ENCODE measurements around the gene MUC2.

Gene MUC2

DNA sequence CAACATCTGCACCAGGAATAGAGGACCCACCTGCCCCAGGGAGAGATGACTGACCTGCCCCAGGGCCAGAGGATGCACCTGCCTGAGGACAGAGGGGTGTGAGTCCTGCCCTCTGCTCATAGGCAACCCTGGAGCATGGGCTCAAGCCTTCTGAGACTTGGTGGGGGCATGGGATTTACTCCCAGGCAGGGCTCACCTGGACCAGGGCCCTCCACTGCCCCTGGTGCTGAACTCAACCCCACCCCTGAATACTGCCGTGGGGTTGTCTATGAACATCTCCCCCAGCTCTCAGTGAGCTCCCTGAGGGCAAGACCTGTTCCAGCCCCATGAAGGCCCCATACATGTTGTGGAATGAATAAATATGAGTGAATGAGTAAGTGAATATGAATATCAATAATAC lies 49.3 kb downstream of the MUC2 start:
- DNase-seq: no peak
- no peaks in the 10 kb centered on the region for H3K4me1 ChIP-seq (ENCODE audit: low read length)
- H3K27me3 ChIP-seq (replicated peaks; ENCODE audit: insufficient read depth, low read length): peaks cover 80% of the 10 kb centered on the region
- no peak overlapping the region for H3K4me2 ChIP-seq (ENCODE audit: low read depth, low read length)
- no peaks in the 10 kb centered on the region for H3K9me2 ChIP-seq (replicated peaks; ENCODE audit: insufficient read depth, low read length)
- TF ChIP-seq EZH2phosphoT487 (IDR thresholded peaks at IDR 0.05; ENCODE audit: low read length): no peak
- no peak for TF ChIP-seq EZH2 (optimal IDR thresholded peaks at IDR 0.05; ENCODE audit: low read depth, low read length)
- TF ChIP-seq, protein P1, sequence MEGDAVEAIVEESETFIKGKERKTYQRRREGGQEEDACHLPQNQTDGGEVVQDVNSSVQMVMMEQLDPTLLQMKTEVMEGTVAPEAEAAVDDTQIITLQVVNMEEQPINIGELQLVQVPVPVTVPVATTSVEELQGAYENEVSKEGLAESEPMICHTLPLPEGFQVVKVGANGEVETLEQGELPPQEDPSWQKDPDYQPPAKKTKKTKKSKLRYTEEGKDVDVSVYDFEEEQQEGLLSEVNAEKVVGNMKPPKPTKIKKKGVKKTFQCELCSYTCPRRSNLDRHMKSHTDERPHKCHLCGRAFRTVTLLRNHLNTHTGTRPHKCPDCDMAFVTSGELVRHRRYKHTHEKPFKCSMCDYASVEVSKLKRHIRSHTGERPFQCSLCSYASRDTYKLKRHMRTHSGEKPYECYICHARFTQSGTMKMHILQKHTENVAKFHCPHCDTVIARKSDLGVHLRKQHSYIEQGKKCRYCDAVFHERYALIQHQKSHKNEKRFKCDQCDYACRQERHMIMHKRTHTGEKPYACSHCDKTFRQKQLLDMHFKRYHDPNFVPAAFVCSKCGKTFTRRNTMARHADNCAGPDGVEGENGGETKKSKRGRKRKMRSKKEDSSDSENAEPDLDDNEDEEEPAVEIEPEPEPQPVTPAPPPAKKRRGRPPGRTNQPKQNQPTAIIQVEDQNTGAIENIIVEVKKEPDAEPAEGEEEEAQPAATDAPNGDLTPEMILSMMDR (IDR thresholded peaks at IDR 0.05; ENCODE audit: low read length): no peak
- no peaks in the 10 kb centered on the region for H3K79me2 ChIP-seq (ENCODE audit: low read length)
- no peaks in the 10 kb centered on the region for H3K36me3 ChIP-seq (replicated peaks; ENCODE audit: insufficient read depth, low read length)
- no peaks in the 10 kb centered on the region for H3F3A ChIP-seq (ENCODE audit: insufficient read depth, low read length)
- no peak overlapping the region for H3K27ac ChIP-seq (ENCODE audit: low read length)
- H2AFZ ChIP-seq (ENCODE audit: low read length): no peak overlapping the region
- H3K4me3 ChIP-seq (ENCODE audit: low read length): no peak overlapping the region
- no peaks in the 10 kb centered on the region for H4K20me1 ChIP-seq (ENCODE audit: insufficient read depth, low read length)
- H3K9ac ChIP-seq (ENCODE audit: low read length): no peak overlapping the region
- no peaks in the 10 kb centered on the region for H3K9me3 ChIP-seq (replicated peaks; ENCODE audit: insufficient read depth, low read length)

Data from MM.1S (cell line).